NCI-H1694 treated with DMSO at 0.1 percent for 48 hours (cell line): ENCODE results near the gene PSMB7.

ENCODE experiments used
- DNase-seq: peaks from one replicate; lab custom pipeline; 2025; lab: John Stamatoyannopoulos, UW

Gene PSMB7

GRCh38 chr9:124410321-124410913, 4.8 kb downstream of the PSMB7 start:
- DNase-seq = no peak

GRCh38 chr9:124409410-124409809, 5.8 kb downstream of the PSMB7 start:
- DNase-seq = no peak

- DNase-seq = no peak
These were observed 12.0 kb downstream of the PSMB7 start for GRCh38 chr9:124403246-124403645.

GRCh38 chr9:124399968-124400940, 15.0 kb downstream of the PSMB7 start:
- no peak for DNase-seq

- no peak for DNase-seq
These were observed 15.8 kb downstream of the PSMB7 start for GRCh38 chr9:124399323-124399967.

- DNase-seq = no peak
These were observed 16.9 kb downstream of the PSMB7 start for GRCh38 chr9:124398191-124398935.

GRCh38 chr9:124395826-124396225, 19.4 kb downstream of the PSMB7 start:
- no peak for DNase-seq

- no peak for DNase-seq
These were observed 20.6 kb downstream of the PSMB7 start for GRCh38 chr9:124394596-124394995.

- no peak for DNase-seq
These were observed 21.1 kb downstream of the PSMB7 start for GRCh38 chr9:124394167-124394566.

GRCh38 chr9:124392871-124393460, 22.3 kb downstream of the PSMB7 start:
- peak; percentile 6 for DNase-seq

- DNase-seq = no peak
These were observed 22.9 kb downstream of the PSMB7 start for GRCh38 chr9:124392254-124392870.

GRCh38 chr9:124390794-124391658, 24.2 kb downstream of the PSMB7 start:
- DNase-seq = no peak

- no peak for DNase-seq
These were observed 25.9 kb downstream of the PSMB7 start for GRCh38 chr9:124389146-124389939.

GRCh38 chr9:124388275-124389048, 26.8 kb downstream of the PSMB7 start:
- DNase-seq = no peak

GRCh38 chr9:124386201-124386600, 29.0 kb downstream of the PSMB7 start:
- no peak for DNase-seq

- no peak for DNase-seq
These were observed 29.6 kb downstream of the PSMB7 start for GRCh38 chr9:124385623-124386022.

GRCh38 chr9:124384846-124385245, 30.4 kb downstream of the PSMB7 start:
- DNase-seq = no peak

- no peak for DNase-seq
These were observed 31.0 kb downstream of the PSMB7 start for GRCh38 chr9:124384210-124384609.
